Gastrocnemius medialis (tissue), 4 donors: ENCODE measurements around the gene THG1L.

Experiments
- POLR2A ChIP-seq, 2 donors: fragments of 450-650 bp; IDR thresholded peaks; one replicate each; pipeline ENCODE4 v1.6.1; 2017; ENCODE audit warnings: antibody characterized with exemption in 2 of 2, mild to moderate bottlenecking in 2 of 2, moderate library complexity in 2 of 2
- TF ChIP-seq, protein P1 (sequence below), 5 experiments: fragments of 450-650 bp in 3 of 5; fragments of 200-600 bp in 2 of 5; sonication (generic) in 2 of 5; IDR thresholded peaks in 4 of 5; conservative IDR thresholded peaks in 1 of 5; 1 replicate in 4 of 5; 2 replicates in 1 of 5; pipeline ENCODE4 v1.5.1; 2016 to 2019; ENCODE audit warnings: antibody characterized with exemption in 5 of 5, mild to moderate bottlenecking in 3 of 5, moderate library complexity in 3 of 5

DNA sequence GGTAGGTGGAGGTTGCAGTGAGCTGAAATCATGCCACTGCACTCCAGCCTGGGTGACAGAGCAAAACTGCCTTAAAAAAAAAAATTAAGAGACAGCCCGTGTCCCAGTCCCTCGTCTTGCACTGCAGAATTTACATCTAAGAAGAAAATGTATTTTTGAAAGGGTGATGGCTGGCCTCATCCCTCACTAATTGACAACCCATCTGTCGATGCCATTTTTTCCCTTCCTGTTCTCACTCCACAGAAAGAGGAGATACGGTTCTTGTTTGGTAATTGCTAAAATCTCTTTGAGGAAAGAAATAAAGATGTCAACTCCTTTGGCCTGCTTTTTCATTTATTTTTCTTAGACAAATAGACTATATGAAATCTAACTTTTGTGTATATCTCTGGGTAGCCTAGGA is 9.9 kb downstream of the THG1L start:
- TF ChIP-seq, protein P1, sequence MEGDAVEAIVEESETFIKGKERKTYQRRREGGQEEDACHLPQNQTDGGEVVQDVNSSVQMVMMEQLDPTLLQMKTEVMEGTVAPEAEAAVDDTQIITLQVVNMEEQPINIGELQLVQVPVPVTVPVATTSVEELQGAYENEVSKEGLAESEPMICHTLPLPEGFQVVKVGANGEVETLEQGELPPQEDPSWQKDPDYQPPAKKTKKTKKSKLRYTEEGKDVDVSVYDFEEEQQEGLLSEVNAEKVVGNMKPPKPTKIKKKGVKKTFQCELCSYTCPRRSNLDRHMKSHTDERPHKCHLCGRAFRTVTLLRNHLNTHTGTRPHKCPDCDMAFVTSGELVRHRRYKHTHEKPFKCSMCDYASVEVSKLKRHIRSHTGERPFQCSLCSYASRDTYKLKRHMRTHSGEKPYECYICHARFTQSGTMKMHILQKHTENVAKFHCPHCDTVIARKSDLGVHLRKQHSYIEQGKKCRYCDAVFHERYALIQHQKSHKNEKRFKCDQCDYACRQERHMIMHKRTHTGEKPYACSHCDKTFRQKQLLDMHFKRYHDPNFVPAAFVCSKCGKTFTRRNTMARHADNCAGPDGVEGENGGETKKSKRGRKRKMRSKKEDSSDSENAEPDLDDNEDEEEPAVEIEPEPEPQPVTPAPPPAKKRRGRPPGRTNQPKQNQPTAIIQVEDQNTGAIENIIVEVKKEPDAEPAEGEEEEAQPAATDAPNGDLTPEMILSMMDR (IDR thresholded peaks at IDR 0.05 in 4 of 5, conservative IDR thresholded peaks at IDR 0.05 in 1 of 5) = no peak
- no peak for TF ChIP-seq POLR2A (IDR thresholded peaks at IDR 0.05)
